ENCODE data around the gene GRP. TPM values are rescaled to one million over a fixed set of nuclear protein-coding genes. Genes with fewer than 3 reads are reported as not detected.

The GRP gene
- total RNA-seq = not detected
- long read RNA-seq = 0 reads

GRCh38 chr18:59219672-59220163 lies at the start of gene GRP:
Gene GRP, plus strand, starts transcription at chr18:59220158. Its CDS starts 108 bp downstream, at chr18:59220266.
- no peak for DNase-seq (ENCODE audit: low spot score)

DNA sequence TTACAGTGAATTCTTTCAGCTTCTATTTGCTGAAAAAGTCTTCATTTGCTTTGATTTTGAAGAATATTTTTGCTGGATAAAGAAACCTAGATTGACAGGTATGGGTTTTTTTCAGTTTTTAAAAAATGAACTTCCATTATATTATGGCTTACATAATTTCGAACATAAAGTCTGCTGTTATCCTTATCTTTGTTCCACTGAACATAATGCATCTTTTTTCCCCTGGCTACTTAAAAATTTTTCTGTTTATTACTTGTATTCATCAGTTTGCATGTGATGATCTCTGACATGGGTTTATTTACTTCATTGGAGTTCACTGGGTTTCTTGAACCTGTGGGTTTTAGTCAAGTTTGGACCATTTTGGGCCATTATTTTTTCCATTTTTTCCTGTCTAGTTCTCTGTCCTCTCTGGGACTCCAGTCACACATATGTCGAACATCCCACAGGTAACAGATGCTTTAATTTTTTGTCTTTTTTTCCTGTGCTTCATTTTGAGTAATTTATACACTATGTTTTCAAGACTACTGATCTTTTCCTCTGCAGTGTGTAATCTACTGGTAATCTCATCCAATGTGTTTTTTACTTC lies 47.2 kb upstream of the GRP start:
- no peak for DNase-seq (ENCODE audit: low spot score)

DNA sequence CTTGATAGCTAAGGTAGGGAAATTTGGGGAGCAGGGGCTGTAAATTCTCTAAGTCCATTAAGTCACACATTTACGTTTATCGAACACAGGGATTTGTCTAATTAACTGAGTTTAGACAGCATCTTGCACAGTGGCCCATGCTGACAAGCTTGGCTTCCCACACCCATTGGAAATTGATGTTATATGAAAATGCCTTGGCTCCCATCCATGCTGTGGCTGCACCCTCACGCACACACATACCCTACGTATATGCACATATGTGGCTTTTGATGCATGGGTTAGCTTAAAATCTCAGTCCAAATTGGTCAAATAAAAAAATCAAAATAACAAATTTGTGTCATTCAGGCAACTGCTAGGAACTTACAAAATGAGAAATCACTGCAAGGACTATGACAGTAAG lies 42.5 kb upstream of the GRP start:
- DNase-seq (ENCODE audit: low spot score) = no peak

DNA sequence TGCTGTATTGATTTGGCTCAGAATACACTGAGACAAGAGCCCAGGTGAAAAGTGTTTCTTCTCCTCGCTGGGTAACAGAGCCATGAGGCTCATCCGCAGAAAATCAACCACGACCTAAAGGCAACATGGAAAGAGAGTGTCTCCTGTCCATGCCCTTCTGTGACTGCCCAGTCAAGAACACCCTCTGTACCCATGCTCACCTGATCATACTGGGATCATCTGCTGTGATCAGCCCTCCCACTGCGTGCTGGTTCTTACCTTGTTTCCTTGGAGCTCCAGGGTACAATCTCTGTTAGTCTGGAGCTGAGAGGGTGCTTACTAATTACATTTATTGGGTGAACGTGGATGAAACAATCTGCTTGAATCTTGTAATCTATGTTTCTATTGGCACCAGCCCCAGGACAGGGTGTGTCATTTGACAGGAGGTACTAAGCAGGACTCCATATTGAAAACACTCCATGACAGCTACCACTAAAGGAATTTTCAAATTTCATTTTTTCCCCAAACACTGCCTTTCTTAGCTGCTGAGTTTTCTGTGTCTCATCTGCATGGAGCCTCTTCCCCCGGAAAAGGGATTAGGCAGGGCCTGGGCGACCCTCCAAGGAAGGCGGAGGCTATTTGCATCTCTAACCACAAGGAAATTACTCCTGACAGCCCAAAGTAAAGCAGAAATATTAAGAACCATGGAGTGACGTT lies 39.7 kb upstream of the GRP start:
- no peak for DNase-seq (ENCODE audit: low spot score)

DNA sequence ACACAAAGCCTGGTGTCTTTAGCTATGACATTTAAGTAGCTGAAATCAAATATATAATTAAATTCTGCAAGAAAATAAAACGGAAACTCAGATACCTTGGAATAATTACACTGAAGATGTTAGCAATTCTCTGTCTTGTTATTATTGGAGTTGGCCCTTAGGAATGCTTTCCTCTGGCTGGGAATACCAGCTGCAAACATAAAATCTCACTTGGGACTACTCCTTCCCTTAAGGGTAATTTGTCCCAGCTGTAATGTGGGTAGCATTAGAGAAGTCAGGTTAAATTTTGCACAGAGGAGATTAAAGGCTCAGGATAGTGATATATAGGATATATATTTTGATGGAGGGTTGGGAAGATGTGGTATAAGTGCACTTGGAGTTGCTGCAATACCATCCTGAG lies 37.3 kb upstream of the GRP start:
- DNase-seq (ENCODE audit: low spot score) = no peak

- DNase-seq (ENCODE audit: low spot score) = no peak
Measured at GRCh38 chr18:59189008-59189407, 30.9 kb upstream of the GRP start.

DNA sequence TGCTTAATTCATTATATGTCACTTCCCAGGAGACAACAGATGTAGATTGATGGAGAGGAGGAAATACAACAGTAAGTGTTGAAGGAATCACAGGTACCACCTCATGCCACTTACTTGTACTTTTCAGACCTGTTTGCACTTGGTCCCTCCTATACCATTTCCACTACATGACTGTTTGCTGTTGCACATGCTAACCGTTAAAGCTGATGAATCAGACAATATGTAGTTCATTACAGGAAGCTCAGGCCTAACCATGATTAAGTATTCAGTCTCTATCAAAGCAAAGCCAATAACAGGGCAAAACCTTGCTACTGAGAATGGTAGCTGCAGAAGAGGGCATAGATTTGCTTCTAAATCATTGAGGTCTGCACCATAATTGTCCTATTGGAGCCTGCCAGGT lies 30.2 kb upstream of the GRP start:
- no peak for DNase-seq (ENCODE audit: low spot score)

DNA sequence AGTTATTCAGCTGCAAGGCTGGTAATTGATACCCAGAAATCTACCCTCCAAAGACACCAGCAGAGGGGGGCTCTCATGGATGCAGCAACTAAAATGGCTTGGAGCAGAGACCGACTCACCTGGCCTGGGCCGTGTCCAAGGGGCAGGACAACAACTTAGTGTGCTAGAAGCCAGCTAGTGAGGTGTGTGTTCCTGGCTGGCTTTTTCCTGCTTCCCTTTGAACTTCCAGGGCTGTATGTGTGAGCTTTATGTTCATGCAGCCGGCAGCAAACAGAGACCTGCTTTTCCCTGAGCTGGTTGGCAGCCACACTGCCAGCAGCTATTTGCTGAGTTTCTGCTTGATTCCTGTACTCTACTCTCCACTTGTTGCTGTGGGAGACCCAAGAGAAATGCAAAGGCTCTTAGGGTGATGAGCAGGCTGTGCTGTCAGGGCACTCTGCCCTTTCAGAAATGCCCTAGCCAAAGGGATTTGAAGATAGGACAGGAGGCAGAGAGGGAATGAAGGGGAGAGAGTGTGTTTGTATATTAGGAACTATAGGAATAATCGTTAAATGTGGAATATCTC lies 23.7 kb upstream of the GRP start:
- no peak for DNase-seq (ENCODE audit: low spot score)

GRCh38 chr18:59197636-59198035 lies 22.3 kb upstream of the GRP start:
- no peak for DNase-seq (ENCODE audit: low spot score)

DNA sequence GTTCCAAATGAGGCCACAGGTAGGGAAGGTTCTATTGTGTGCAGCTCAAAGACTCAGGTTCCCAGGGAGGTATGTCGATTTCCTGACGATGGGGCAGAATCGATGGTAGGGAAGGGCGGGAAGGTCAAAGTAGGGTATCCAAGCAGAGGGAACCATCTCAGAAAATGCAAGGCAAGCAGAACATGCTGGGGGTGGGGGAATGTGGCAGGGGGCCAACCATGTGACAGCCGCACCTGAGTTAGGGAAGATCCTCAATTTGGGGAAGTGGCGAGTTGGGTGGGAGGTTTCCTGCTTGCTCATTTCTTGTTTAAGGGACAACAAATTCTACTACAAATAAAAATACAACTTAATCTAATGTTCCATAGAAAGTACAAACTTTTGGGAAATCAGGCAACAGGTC lies 21.7 kb upstream of the GRP start:
- DNase-seq (ENCODE audit: low spot score) = no peak

GRCh38 chr18:59200787-59201186 lies 19.2 kb upstream of the GRP start:
- no peak for DNase-seq (ENCODE audit: low spot score)

DNA sequence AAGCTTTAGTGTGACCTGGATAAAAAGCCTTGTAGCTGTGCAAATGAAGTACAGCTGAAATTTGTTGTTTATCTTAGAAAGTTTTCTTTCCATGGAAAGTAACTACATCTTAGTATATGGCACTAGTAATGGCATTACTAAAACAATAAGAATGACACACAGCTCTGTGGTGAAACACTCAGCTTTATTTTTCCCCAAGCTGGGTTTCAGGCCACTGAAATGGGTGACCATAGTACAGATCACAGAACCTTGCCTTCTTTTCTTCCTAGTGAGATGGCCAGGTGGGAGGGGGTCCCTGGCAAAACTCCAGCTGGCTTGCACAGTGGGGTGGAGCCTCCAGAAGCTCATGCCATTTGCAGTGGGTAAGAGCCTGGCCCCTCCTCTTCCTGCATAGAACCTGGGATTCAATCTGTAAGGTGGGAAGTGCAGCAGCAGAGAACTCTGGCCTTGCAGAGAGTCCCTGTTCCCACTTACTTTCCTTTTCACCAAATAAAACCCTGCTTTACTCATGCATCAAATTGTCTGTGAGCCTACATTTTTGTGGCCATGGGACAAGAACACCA lies 17.6 kb upstream of the GRP start:
- no peak for DNase-seq (ENCODE audit: low spot score)

GRCh38 chr18:59207506-59207905 lies 12.5 kb upstream of the GRP start:
- no peak for DNase-seq (ENCODE audit: low spot score)

GRCh38 chr18:59208602-59209125 lies 11.3 kb upstream of the GRP start:
- no peak for DNase-seq (ENCODE audit: low spot score)

DNA sequence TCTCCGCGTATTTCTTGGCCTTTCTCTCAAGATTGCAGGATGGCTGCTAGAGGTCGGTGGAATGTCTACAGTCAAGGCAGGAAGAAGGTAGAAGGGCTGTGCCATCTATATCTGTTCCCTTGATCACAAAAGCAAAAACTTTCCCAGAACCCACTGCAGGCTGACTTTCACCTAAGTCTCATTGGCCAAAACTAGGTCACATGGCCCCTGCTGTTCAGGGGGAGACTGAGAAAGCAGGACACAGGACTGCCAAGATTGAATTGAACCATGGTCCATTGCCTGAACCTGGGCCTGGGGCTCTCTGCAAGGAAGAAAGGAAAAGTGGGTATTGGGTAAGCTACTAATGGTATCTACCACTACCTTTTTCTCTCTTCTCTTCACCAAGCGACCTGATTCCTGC lies 9.7 kb upstream of the GRP start:
- DNase-seq (ENCODE audit: low spot score) = no peak

DNA sequence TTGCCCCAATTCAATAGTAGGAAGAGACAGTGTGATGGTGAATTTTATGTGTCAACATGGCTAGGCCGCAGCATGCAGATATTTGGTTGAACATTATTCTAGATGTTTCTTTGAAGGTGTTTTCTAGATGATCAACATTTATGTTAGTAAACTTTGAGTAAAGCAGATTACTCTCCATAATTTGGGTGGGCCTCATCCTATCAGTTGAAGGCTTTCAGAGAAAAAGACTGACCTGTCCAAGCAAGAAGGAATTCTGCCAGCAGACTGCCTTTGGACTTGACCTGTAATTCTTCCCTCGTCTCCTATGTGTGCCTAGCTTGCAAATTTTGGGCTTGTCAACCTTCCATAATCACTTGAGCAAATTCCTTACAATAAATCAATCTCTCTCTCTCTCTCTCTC lies 8.3 kb upstream of the GRP start:
- DNase-seq (ENCODE audit: low spot score) = no peak

- DNase-seq (ENCODE audit: low spot score) = no peak
Measured at GRCh38 chr18:59218018-59218417, 1.9 kb upstream of the GRP start.

DNA sequence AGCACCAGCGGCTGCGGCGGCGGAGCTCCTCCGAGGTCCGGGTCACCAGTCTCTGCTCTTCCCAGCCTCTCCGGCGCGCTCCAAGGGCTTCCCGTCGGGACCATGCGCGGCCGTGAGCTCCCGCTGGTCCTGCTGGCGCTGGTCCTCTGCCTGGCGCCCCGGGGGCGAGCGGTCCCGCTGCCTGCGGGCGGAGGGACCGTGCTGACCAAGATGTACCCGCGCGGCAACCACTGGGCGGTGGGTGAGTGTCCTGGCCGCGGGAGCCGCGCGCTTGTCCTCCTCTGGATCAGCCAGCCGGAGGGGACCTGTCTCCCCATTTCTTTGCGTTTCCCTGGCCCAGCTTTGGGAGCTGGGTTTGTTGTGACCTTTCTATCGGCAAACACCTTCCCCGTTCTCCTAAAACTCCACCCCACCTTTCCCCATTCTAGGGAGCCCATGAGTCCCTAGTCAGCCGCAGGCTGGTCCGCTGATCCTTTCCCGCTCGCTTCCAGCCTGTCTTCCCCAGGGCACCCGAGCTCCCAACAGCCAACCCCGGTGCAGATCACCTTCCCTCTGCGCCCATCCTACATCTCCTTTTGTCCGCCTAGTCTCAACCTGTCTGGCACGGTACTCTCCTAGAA lies 316 bp downstream of the GRP start:
- DNase-seq (ENCODE audit: low spot score) = no peak

- no peak for DNase-seq (ENCODE audit: low spot score)
Measured at GRCh38 chr18:59220784-59221765, 1.1 kb downstream of the GRP start.

GRCh38 chr18:59222341-59222740 lies 2.4 kb downstream of the GRP start:
- DNase-seq (ENCODE audit: low spot score) = no peak

DNA sequence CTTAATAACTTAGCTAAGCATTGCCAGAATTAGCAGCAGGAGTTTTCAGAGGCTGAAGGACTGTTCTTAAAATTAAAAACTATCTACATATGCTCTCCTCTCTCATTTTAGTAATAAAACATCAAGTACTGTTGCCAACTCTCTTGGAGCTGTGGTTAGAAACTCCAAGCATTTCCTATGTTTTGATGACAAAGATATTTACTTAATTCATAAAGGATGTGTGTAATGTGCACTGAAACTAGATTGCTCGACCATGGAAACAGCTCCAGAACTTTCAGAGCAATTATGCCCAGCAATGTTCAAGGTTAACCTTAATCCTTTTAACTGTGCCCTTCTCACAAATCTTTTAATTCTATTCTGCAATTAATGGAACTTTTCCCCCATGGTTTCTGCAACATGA lies 8.4 kb downstream of the GRP start:
- DNase-seq (ENCODE audit: low spot score) = no peak
